ENCODE measurements around the gene NT5C2.

The NT5C2 gene

GRCh38 chr10:103123282-103124024 is 69.6 kb downstream of the NT5C2 start:
- no peak for DNase-seq (ENCODE audit: low read depth)

DNA sequence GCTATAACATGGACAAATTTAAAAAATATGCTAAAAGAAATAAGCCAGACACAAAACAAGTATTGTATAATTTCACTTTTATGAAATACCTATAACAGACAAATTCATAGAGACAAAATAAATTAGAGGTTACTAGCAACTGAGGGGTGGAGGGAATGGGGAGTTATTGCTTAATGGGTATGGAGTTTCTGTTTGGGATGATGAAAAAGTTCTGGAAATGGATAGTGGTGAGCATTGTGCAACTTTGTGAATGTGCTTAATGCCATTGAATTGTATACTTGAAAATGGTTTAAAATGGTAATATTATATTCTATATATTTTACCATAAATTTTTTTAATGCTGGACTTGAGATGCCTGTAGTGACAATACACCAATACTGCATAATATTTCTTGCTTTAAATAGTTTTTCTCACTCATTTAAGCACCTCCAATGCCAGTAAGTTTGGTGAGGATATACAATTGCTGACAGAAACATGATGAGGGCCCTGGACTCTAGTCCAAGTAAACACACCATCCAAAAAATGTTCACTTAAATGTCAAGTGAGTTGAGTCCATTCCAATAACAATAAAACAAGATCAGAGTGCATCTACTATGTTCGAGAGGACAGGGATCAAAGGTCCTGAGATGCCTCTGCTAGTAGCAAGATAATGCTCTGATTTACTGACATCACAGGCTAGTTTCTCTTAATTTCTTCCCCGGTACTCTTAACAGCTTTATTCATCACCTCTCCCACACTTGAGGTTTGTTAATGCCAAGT is 71.9 kb downstream of the NT5C2 start:
- no peak for DNase-seq (ENCODE audit: low read depth)

DNA sequence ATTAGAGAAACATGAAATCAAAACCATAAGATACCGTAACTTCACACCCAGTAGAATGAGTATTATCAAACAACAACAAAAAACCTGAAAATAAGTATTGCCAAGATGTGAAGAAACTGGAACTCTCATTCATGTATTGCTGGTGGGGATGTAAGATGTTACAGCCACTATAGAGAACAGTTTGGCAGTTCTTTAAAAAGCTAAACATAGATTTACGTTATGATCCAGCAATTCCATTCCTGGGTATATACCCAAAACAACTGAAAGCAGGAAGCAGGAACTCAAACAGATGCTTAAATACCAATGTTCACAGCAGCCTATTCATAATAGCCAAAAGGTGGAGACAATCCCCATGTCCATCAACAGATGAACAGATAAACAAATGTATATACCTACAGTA is 72.5 kb downstream of the NT5C2 start:
- DNase-seq (ENCODE audit: low read depth) = no peak

- no peak for DNase-seq (ENCODE audit: low read depth)
These were observed 75.8 kb downstream of the NT5C2 start for GRCh38 chr10:103117247-103117646.

GRCh38 chr10:103114876-103115275 is 78.2 kb downstream of the NT5C2 start:
- no peak for DNase-seq (ENCODE audit: low read depth)

- no peak for DNase-seq (ENCODE audit: low read depth)
These were observed 80.9 kb downstream of the NT5C2 start for GRCh38 chr10:103111918-103112877.

DNA sequence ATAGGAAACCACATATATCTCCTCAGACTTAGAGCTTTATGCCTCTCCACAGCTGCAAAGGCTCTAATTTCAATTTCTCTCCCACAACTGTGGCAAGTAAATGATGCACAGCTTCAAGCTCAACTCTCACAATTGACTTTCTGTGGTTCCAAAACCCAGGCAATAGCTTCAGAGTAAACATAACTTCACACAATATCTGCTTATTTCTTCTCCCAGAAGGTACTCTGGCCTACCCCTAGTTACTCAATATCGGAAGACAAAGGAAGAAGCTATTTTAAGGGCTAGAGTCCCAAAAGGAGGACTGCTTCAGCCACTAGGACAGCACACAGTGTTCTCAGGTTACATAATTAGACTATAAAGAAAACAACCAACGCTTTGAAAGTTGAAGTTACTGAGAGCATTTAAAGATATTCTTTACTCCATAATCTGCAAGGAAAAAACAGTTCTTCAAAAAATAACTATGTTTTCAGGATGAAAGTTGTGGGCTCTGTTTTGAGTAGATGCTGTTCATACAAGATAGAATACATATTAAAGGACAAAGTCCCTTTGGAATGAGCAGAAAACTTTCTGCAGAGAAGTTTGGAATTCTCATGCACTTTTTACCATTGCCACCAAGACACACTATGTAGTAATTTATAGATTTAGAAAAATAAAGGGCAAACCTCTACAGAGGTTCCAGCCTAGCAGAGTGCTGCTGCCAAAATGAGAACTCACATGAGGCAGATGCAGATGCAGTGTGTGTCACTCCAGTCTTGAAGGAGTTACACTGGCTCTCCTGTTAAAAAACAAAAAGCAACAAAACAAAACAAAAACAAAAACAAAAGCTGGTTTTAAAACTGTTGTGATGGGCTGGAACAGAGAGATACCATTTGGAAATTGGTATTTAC is 81.8 kb downstream of the NT5C2 start:
- no peak for DNase-seq (ENCODE audit: low read depth)

DNA sequence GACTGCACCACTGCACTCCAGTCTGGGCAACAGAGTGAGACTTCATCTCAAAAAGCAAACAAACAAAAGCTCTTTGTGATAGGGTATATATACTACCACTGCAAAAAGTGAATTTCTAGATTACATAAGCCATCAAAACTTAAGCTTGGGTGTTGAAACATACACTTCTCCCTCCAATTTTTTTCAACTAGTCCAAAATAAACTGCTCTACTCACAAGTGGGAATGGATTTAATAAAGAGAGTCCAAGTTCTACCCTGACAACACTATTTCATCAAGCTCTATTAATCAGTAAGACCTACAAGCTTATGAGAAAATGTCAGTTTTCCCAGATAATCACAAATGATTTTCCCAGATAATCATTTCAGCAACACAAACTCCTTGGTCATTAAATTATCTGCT is 82.7 kb downstream of the NT5C2 start:
- DNase-seq (ENCODE audit: low read depth) = no peak

- DNase-seq (ENCODE audit: low read depth) = no peak
These were observed 83.3 kb downstream of the NT5C2 start for GRCh38 chr10:103109821-103110220.

DNA sequence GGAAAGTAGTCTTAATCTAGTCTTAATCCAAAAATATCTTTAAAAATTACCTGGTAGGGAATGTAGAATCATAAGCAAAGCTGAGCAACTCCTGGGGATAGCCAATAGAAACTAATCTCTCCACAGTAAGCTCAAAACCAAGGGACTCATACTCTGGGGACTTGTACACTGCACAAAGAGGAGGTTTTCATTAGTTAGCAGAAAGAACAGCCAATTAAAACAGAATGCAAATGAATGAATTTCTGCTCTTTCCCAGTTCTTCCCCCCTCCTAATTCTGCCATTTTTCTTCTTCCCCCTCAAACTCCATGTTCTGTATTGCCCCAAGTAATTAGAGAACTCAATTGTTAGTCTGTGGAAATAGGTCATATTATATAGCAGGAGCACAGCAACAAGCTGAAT is 86.5 kb downstream of the NT5C2 start:
- DNase-seq (ENCODE audit: low read depth) = no peak

DNA sequence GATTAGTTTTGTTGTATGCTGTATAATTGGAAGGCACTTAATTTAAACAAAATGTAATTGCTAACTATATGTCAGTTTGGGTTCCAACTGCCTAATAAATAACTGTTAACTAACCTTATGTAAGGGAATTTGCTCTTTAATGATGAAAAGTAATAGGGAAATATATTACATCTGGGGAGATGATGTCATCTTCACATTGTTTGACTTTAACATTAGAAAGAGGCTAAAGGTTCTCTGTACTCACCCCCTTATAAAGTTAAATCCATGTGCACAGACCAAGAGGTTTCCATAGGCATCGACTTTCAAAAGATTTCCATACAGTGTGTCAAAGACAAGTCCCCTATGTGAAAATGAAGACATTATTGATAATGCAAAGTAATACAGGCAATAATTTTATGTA is 87.6 kb downstream of the NT5C2 start:
- DNase-seq (ENCODE audit: low read depth) = no peak

- no peak for DNase-seq (ENCODE audit: low read depth)
These were observed 88.4 kb downstream of the NT5C2 start for GRCh38 chr10:103104721-103105120.

- no peak for DNase-seq (ENCODE audit: low read depth)
These were observed 89.1 kb downstream of the NT5C2 start for GRCh38 chr10:103103989-103104388.

DNA sequence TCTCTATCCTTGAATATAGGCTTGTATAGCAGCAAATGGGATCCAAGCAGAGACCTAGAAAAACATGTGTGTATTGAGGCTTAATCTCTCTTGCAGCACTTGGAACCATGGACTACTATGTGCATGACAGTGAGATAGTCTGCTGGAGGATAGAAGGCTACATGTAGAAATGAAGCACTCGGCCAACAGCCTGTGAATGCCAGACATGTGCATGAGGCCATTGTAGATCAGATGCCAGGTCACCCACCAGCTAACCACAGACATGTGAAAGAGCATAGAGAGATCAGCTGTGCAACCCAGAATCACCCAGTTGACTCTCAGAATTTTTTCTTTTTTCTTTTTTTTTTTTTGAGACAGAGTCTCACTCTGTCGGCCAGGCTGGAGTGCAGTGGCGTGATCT is 90.9 kb downstream of the NT5C2 start:
- no peak for DNase-seq (ENCODE audit: low read depth)

DNA sequence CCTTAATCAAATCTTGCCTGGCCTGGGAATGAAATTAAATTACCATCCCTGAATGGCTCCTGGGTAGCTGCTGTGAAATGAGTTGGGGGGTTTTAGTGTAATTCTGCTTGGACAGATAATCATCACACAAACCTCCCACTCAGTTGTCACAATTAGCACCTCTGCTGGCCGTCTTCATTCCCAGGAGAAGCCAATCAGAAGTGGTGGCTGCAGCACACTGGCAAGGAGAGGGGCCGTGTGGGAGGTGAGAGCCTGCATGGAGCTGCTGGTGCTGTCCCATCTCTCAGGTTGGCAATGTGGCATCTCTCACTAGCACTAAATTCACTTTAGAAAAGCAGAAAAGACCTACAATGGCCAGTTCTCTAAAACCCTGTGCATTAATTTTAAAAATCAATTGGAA is 92.5 kb downstream of the NT5C2 start:
- DNase-seq (ENCODE audit: low read depth) = no peak

DNA sequence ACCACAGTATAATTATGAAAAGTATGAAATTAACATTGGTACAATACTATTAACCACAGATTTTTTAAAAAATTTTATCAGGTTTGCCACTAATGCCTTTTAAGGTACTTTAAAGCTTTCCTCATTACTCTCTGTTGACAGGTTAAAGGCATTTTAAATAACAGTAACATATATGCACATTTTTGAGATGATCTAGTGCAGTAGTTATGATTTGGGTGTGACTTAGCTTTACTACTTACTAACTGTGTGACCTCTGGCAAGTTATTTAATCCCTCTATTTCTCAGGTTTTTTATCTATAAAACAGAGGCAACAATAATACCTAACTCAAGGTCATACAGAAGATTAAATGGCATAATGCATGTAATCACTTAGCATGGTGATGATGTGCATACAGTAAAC is 94.8 kb downstream of the NT5C2 start:
- DNase-seq (ENCODE audit: low read depth) = no peak

- DNase-seq (ENCODE audit: low read depth) = no peak
These were observed 96.9 kb downstream of the NT5C2 start for GRCh38 chr10:103096130-103096529.

DNA sequence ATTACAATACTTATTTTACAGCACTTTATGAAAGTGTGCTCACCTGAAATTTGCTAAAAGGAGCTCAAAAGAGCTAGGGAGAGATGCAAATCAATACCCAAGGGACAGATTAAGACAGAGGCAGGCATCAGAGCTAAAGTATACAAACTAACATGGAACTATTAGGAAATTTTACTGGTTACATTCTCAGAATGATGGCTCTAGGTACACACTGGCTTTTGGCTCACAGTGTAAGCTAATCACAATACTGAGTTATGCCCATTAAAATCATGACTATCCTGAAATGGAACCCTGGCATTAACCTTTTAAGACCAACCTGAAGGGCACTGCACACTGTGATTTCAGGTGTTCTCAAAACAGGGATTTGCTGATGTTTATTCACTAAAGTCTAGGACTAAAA is 98.1 kb downstream of the NT5C2 start:
- DNase-seq (ENCODE audit: low read depth) = no peak

DNA sequence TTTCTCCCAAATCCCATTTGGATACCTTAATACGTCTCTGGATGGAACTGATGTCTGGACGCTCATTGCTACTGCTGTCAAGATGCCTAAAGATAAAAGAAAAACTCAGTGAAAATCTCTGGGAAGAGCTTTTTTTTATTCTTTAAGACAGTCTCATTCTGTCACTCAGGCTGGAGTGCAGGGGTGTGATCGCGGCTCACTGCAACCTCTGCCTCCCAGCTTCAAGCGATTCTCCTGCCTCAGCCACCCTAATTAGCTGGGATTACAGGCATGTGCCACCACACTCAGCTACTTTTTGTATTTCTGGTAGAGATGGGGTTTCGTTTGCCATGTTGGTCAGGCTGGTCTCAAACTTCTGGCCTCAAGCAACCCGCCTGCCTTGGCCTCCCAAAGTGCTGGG is 102.2 kb downstream of the NT5C2 start:
- DNase-seq (ENCODE audit: low read depth) = no peak

GRCh38 chr10:103089493-103089892 is 103.6 kb downstream of the NT5C2 start:
- no peak for DNase-seq (ENCODE audit: low read depth)

GRCh38 chr10:103086799-103087198 is 106.3 kb downstream of the NT5C2 start:
- DNase-seq (ENCODE audit: low read depth) = no peak

- DNase-seq (ENCODE audit: low read depth) = no peak
These were observed 106.8 kb downstream of the NT5C2 start for GRCh38 chr10:103086261-103086660.
